Right atrium auricular region (tissue), 2 donors: ENCODE measurements around the gene OR10D3. TPM values are rescaled to one million over a fixed set of nuclear protein-coding genes. Genes with fewer than 3 reads are reported as not detected.

Experiments used
- DNase-seq: peaks from one replicate; pipeline ENCODE4 v3.0.0-alpha.2; 2019; ENCODE audit warnings: low spot score
- H3K27ac ChIP-seq, 2 donors: fragments of 200-600 bp; sonication (generic); 1 replicate in 1 of 2; 2 replicates in 1 of 2; pipeline ENCODE4 v1.5.1; 2016 to 2019
- H3K27me3 ChIP-seq, 2 donors: fragments of 200-600 bp; sonication (generic); one replicate each; pipeline versions ENCODE4 v1.5.1 to v1.6.0; 2017 to 2019
- H3K36me3 ChIP-seq: fragments of 200-600 bp; sonication (generic); one replicate; pipeline ENCODE4 v1.5.1; 2016
- H3K4me1 ChIP-seq, 2 donors: fragments of 200-600 bp; sonication (generic); one replicate each; pipeline versions ENCODE4 v1.5.1 to v1.6.0; 2017 to 2019
- H3K4me3 ChIP-seq, 2 donors: fragments of 200-600 bp; sonication (generic); 1 replicate in 1 of 2; 2 replicates in 1 of 2; pipeline ENCODE4 v1.5.1; 2017 to 2019; ENCODE audit warnings: mild to moderate bottlenecking in 1 of 2, moderate library complexity in 1 of 2
- H3K9me3 ChIP-seq, 2 donors: fragments of 200-600 bp; sonication (generic); one replicate each; pipeline ENCODE4 v1.5.1; 2019
- CTCF ChIP-seq, 2 donors: fragments of 200-600 bp; sonication (generic); IDR thresholded peaks; one replicate each; pipeline ENCODE4 v1.5.1; 2019; ENCODE audit warnings: antibody characterized with exemption in 2 of 2
- total RNA-seq, 2 donors: library from RNA; depleted of rRNA; stranded (reverse); fragments of >200 nt; gene quantifications; one replicate each; pipeline ENCODE4 v1.1.0, GENCODE V29; 2016

The OR10D3 gene
- total RNA-seq, result not detected

GRCh38 chr11:124183068-124183467 lies at the start of gene OR10D3:
TSS of gene OR10D3 (plus strand) at chr11:124183345. CDS start at chr11:124185270, 1,925 bp downstream.
- Histone ChIP-seq H3K27ac (no peak within 1 kb of the TSS), H3K4me3 (no peak within 1 kb of the TSS), H3K36me3 (no peaks in the 10 kb centered on the region), H3K4me1 (no peaks in the 10 kb centered on the region), H3K27me3 (no peaks in the 10 kb centered on the region), H3K9me3 (no peaks in the 10 kb centered on the region)
- no peak for DNase-seq
- no peak for TF ChIP-seq CTCF (IDR thresholded peaks at IDR 0.05)

GRCh38 chr11:124143034-124143433 lies 40.1 kb upstream of the OR10D3 start:
- Histone ChIP-seq H3K36me3 (no peaks in the 10 kb centered on the region), H3K4me1 (no peaks in the 10 kb centered on the region), H3K27me3 (no peaks in the 10 kb centered on the region), H3K9me3 (peaks cover 0 to 16% of the 10 kb centered on the region in 2 donors), H3K27ac (no peak overlapping the region), H3K4me3 (no peak overlapping the region)
- no peak for DNase-seq
- no peak for TF ChIP-seq CTCF (IDR thresholded peaks at IDR 0.05)

- H3K4me3 ChIP-seq, result no peak overlapping the region
- H3K36me3 ChIP-seq, result no peaks in the 10 kb centered on the region
- H3K9me3 ChIP-seq, result no peaks in the 10 kb centered on the region
- no peaks in the 10 kb centered on the region for H3K27me3 ChIP-seq
- H3K27ac ChIP-seq, result no peak overlapping the region
- no peaks in the 10 kb centered on the region for H3K4me1 ChIP-seq
- no peak for TF ChIP-seq CTCF (IDR thresholded peaks at IDR 0.05)
- no peak for DNase-seq
Observed at GRCh38 chr11:124147951-124148350, 35.2 kb upstream of the OR10D3 start.

- no peak for DNase-seq
- H3K27me3 ChIP-seq, result no peaks in the 10 kb centered on the region
- no peaks in the 10 kb centered on the region for H3K9me3 ChIP-seq
- no peaks in the 10 kb centered on the region for H3K4me1 ChIP-seq
- H3K36me3 ChIP-seq, result no peaks in the 10 kb centered on the region
- no peak for TF ChIP-seq CTCF (IDR thresholded peaks at IDR 0.05)
- no peak overlapping the region for H3K27ac ChIP-seq
- no peak overlapping the region for H3K4me3 ChIP-seq
Observed at GRCh38 chr11:124150684-124151083, 32.5 kb upstream of the OR10D3 start.

GRCh38 chr11:124152770-124153407 lies 30.3 kb upstream of the OR10D3 start:
- no peaks in the 10 kb centered on the region for H3K36me3 ChIP-seq
- no peaks in the 10 kb centered on the region for H3K4me1 ChIP-seq
- H3K27me3 ChIP-seq, result no peaks in the 10 kb centered on the region
- no peak overlapping the region for H3K27ac ChIP-seq
- TF ChIP-seq CTCF (IDR thresholded peaks at IDR 0.05), result no peak
- H3K4me3 ChIP-seq, result no peak overlapping the region
- no peaks in the 10 kb centered on the region for H3K9me3 ChIP-seq
- no peak for DNase-seq

GRCh38 chr11:124153821-124154220 lies 29.3 kb upstream of the OR10D3 start:
- no peak for TF ChIP-seq CTCF (IDR thresholded peaks at IDR 0.05)
- H3K9me3 ChIP-seq, result no peaks in the 10 kb centered on the region
- H3K36me3 ChIP-seq, result no peaks in the 10 kb centered on the region
- no peaks in the 10 kb centered on the region for H3K27me3 ChIP-seq
- no peak for DNase-seq
- H3K4me1 ChIP-seq, result no peaks in the 10 kb centered on the region
- H3K4me3 ChIP-seq, result no peak overlapping the region
- H3K27ac ChIP-seq, result no peak overlapping the region
